DOHH2 (cell line): ENCODE data around the gene PYDC1.

Experiments
- EZH2phosphoT487 ChIP-seq: fragments of 200-600 bp; sonication (generic); IDR thresholded peaks from 2 replicates; pipeline ENCODE4 v1.6.1; 2017; ENCODE audit warnings: borderline replicate concordance, mild to moderate bottlenecking, antibody characterized with exemption, low read length, moderate library complexity, mixed read lengths
- TF ChIP-seq, protein P1 (sequence below): fragments of 200-600 bp; sonication (generic); IDR thresholded peaks from one replicate; pipeline ENCODE4 v1.5.1; 2014; ENCODE audit warnings: antibody characterized with exemption, mild to moderate bottlenecking, low read depth, low read length; ENCODE audit not compliant: poor library complexity, severe bottlenecking

DNA sequence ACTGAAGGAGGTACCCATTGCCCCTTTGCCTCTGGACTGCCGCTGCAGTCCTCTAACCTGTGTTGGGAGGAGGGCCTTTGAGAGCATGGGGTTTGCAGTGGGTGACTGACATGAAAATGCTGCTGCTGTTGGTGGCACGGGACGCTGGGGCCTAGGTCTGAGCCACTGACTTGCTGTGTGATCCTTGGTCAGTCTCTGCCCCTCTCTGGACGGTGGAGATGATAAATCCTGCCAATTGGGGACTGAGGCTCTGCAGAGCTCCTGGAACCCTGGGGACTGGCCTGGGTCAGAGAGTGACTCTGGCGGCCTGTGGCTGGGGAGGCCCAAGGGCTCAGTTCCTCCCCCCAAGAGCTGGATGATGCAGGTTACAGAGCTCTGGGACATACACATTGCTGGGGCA, 6.1 kb upstream of the PYDC1 start:
- no peak for TF ChIP-seq EZH2phosphoT487
- TF ChIP-seq, protein P1, sequence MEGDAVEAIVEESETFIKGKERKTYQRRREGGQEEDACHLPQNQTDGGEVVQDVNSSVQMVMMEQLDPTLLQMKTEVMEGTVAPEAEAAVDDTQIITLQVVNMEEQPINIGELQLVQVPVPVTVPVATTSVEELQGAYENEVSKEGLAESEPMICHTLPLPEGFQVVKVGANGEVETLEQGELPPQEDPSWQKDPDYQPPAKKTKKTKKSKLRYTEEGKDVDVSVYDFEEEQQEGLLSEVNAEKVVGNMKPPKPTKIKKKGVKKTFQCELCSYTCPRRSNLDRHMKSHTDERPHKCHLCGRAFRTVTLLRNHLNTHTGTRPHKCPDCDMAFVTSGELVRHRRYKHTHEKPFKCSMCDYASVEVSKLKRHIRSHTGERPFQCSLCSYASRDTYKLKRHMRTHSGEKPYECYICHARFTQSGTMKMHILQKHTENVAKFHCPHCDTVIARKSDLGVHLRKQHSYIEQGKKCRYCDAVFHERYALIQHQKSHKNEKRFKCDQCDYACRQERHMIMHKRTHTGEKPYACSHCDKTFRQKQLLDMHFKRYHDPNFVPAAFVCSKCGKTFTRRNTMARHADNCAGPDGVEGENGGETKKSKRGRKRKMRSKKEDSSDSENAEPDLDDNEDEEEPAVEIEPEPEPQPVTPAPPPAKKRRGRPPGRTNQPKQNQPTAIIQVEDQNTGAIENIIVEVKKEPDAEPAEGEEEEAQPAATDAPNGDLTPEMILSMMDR = no peak
